ENCODE data around the gene SLC35D3.

DNA sequence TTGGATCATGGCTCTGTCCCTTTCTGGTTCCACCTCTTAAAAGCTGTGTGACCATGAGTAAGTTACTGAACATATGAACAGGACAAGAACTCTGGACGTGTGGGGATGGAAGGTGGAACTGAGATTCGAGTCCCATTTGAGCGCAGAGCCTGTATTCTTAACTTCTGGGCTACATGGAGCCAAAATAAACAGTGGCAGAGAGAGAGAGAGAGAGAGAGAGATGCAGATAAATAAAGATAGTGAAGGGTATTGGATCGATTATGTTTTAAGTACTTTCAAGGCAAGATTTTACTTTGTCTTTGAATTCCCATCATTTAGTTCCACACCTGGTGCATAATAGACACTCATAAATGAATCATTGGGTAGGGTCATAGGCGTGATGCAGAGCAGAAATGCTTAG lies 39.7 kb downstream of the SLC35D3 start:
- TF ChIP-seq, protein P1, sequence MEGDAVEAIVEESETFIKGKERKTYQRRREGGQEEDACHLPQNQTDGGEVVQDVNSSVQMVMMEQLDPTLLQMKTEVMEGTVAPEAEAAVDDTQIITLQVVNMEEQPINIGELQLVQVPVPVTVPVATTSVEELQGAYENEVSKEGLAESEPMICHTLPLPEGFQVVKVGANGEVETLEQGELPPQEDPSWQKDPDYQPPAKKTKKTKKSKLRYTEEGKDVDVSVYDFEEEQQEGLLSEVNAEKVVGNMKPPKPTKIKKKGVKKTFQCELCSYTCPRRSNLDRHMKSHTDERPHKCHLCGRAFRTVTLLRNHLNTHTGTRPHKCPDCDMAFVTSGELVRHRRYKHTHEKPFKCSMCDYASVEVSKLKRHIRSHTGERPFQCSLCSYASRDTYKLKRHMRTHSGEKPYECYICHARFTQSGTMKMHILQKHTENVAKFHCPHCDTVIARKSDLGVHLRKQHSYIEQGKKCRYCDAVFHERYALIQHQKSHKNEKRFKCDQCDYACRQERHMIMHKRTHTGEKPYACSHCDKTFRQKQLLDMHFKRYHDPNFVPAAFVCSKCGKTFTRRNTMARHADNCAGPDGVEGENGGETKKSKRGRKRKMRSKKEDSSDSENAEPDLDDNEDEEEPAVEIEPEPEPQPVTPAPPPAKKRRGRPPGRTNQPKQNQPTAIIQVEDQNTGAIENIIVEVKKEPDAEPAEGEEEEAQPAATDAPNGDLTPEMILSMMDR (IDR thresholded peaks at IDR 0.05), result no peak
- TF ChIP-seq ZNF416 (CRISPR knock-in tag; IDR thresholded peaks at IDR 0.05), result no peak
- no peak for TF ChIP-seq EMX1 (CRISPR knock-in tag; IDR thresholded peaks at IDR 0.05)
